ENCODE measurements around the gene ADAMTSL3. TPM values are rescaled to one million over a fixed set of nuclear protein-coding genes. Genes with fewer than 3 reads are reported as not detected.

ADAMTSL3 gene
- total and polyA plus RNA-seq, 2 of the 4 experiments (the other 2 are of a cell fraction): under 0.01 to 0.02 TPM

- TF ChIP-seq, protein P1, sequence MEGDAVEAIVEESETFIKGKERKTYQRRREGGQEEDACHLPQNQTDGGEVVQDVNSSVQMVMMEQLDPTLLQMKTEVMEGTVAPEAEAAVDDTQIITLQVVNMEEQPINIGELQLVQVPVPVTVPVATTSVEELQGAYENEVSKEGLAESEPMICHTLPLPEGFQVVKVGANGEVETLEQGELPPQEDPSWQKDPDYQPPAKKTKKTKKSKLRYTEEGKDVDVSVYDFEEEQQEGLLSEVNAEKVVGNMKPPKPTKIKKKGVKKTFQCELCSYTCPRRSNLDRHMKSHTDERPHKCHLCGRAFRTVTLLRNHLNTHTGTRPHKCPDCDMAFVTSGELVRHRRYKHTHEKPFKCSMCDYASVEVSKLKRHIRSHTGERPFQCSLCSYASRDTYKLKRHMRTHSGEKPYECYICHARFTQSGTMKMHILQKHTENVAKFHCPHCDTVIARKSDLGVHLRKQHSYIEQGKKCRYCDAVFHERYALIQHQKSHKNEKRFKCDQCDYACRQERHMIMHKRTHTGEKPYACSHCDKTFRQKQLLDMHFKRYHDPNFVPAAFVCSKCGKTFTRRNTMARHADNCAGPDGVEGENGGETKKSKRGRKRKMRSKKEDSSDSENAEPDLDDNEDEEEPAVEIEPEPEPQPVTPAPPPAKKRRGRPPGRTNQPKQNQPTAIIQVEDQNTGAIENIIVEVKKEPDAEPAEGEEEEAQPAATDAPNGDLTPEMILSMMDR (conservative IDR thresholded peaks at IDR 0.05; ENCODE audit: low read depth, low read length): no peak
- TF ChIP-seq MAZ (IDR thresholded peaks at IDR 0.05; ENCODE audit: borderline replicate concordance, low read depth, low read length) (no peak), RAD21 (IDR thresholded peaks at IDR 0.05; ENCODE audit: low read length) (no peak)
Measured at GRCh38 chr15:83850015-83850414, 196.1 kb downstream of the ADAMTSL3 start (continued).
